C4-2B (cell line): ENCODE data around the gene PLEKHD1.

Experiments
- ZFX ChIP-seq: fragments of 450-650 bp; IDR thresholded peaks from 2 replicates; pipeline ENCODE4 v1.6.1; 2017
- TF ChIP-seq, protein P1 (sequence below): fragments of 450-650 bp; conservative IDR thresholded peaks from 2 replicates; pipeline ENCODE4 v1.5.1; 2017; ENCODE audit warnings: mild to moderate bottlenecking

DNA sequence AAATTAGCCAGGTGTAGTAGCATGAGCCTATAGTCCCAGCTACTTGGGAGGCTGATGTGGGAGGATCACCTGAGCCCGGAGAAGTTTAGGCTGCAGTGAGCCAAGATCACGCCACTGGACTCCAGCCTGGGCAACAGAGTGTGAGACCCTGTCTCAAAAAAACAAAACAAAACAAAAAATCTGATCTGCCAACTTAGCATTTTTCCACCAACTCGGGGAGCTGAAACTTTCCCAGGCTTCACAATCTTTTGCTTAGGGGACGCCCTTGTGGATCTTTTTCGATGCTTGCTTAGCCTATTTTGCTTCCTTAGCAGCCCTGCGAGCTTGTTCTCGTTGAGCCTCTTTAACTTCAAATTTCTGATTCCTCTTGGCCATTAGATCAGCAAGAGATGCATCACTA lies 76.3 kb downstream of the PLEKHD1 start:
- TF ChIP-seq, protein P1, sequence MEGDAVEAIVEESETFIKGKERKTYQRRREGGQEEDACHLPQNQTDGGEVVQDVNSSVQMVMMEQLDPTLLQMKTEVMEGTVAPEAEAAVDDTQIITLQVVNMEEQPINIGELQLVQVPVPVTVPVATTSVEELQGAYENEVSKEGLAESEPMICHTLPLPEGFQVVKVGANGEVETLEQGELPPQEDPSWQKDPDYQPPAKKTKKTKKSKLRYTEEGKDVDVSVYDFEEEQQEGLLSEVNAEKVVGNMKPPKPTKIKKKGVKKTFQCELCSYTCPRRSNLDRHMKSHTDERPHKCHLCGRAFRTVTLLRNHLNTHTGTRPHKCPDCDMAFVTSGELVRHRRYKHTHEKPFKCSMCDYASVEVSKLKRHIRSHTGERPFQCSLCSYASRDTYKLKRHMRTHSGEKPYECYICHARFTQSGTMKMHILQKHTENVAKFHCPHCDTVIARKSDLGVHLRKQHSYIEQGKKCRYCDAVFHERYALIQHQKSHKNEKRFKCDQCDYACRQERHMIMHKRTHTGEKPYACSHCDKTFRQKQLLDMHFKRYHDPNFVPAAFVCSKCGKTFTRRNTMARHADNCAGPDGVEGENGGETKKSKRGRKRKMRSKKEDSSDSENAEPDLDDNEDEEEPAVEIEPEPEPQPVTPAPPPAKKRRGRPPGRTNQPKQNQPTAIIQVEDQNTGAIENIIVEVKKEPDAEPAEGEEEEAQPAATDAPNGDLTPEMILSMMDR: no peak
- no peak for TF ChIP-seq ZFX
